ENCODE results near the gene PLEKHA8.

The PLEKHA8 gene

GRCh38 chr7:30178748-30179436, 150.7 kb downstream of the PLEKHA8 start:
- H3K27me3 ChIP-seq, result no peaks in the 10 kb centered on the region
- no peaks in the 10 kb centered on the region for H4K20me1 ChIP-seq
- H3K4me3 ChIP-seq, result no peak overlapping the region
- H3K9ac ChIP-seq, result no peak overlapping the region
- H3K4me2 ChIP-seq, result no peak overlapping the region
- H3K9me3 ChIP-seq, result 0 out of 2 replicates have a peak, but pooled peaks cover 3% of the 10 kb centered on the region
- H3K4me1 ChIP-seq, result peaks cover 41% of the 10 kb centered on the region
- no peaks in the 10 kb centered on the region for H3K36me3 ChIP-seq
- no peak for TF ChIP-seq Cebpa-rat (IDR thresholded peaks at IDR 0.05)
- no peak overlapping the region for H3K27ac ChIP-seq

All from BLaER1 (cell line).